Caco-2 (cell line): ENCODE measurements around the gene SMYD3. TPM values are rescaled to one million over a fixed set of nuclear protein-coding genes. Genes with fewer than 3 reads are reported as not detected.

Experiments used
- BruUV-seq: library from RNA; stranded (reverse); fragments of 400-500 nt; replicated peaks from 2 replicates; lab custom pipeline; 2021; lab: Mats Ljungman, UMichigan
- CTCF ChIA-PET: fragments of 300-600 bp; sonication (Branson Sonifier 250); formaldehyde crosslinking; loops from one replicate; lab custom pipeline; 2022; ENCODE audit warnings: antibody characterized with exemption; lab: Charles Lee
- POLR2A ChIA-PET: fragments of 300-600 bp; sonication (Branson Sonifier 250); formaldehyde crosslinking; loops from one replicate; lab custom pipeline; 2022; ENCODE audit warnings: antibody characterized with exemption; lab: Charles Lee
- DNase-seq, 2 experiments: peaks; one replicate each; pipeline versions ENCODE4 v3.0.0 to v3.0.0-alpha.2; 2020 to 2022
- H3K27me3 ChIP-seq: replicated peaks from 2 replicates; pipeline ENCODE4 v1.6.0; 2011; ENCODE audit warnings: low read length; ENCODE audit not compliant: control insufficient read depth, insufficient read depth
- H3K36me3 ChIP-seq: 2 replicates; pipeline ENCODE4 v1.5.1; 2011; ENCODE audit warnings: low read length; ENCODE audit not compliant: control insufficient read depth, insufficient read depth
- H3K4me1 ChIP-seq: fragments of 250-450 bp; sonication (Bioruptor Pico); 2 replicates; pipeline ENCODE4 v1.5.1; 2020; ENCODE audit warnings: mild to moderate bottlenecking
- H3K4me3 ChIP-seq: 2 replicates; pipeline ENCODE4 v1.5.1; 2011; ENCODE audit warnings: low read depth, mild to moderate bottlenecking, control low read depth, low read length
- H3K9me3 ChIP-seq: fragments of 250-450 bp; sonication (Bioruptor Pico); 2 replicates; pipeline ENCODE4 v1.5.1; 2020; ENCODE audit warnings: mild to moderate bottlenecking, moderate library complexity
- H3K27ac Mint-ChIP-seq: one replicate; pipeline ENCODE4 v1.8.0; 2022; ENCODE audit warnings: mixed read lengths; ENCODE audit not compliant: unreplicated experiment
- H3K27me3 Mint-ChIP-seq: one replicate; pipeline ENCODE4 v1.8.0; 2022; ENCODE audit warnings: mixed read lengths; ENCODE audit not compliant: insufficient read depth, unreplicated experiment
- H3K36me3 Mint-ChIP-seq: one replicate; pipeline ENCODE4 v1.8.0; 2022; ENCODE audit warnings: mild to moderate bottlenecking, mixed read lengths; ENCODE audit not compliant: insufficient read depth, unreplicated experiment
- H3K4me1 Mint-ChIP-seq: one replicate; pipeline ENCODE4 v1.8.0; 2022; ENCODE audit warnings: low read depth, mixed read lengths; ENCODE audit not compliant: unreplicated experiment
- H3K4me3 Mint-ChIP-seq: one replicate; pipeline ENCODE4 v1.8.0; 2022; ENCODE audit warnings: mild to moderate bottlenecking, moderate library complexity, mixed read lengths; ENCODE audit not compliant: unreplicated experiment
- H3K9me3 Mint-ChIP-seq: one replicate; pipeline ENCODE4 v1.8.0; 2022; ENCODE audit warnings: mixed read lengths; ENCODE audit not compliant: unreplicated experiment
- CTCF ChIP-seq, 2 experiments: fragments of 200-600 bp in 1 of 2; IDR thresholded peaks; 1 replicate in 1 of 2; 2 replicates in 1 of 2; pipeline versions ENCODE4 v1.5.1 to v1.8.0; 2011 to 2022; ENCODE audit warnings: antibody characterized with exemption in 1 of 2, control low read depth in 1 of 2, inconsistent platforms in 1 of 2, low read depth in 1 of 2, low read length in 1 of 2, mild to moderate bottlenecking in 1 of 2, moderate library complexity in 1 of 2; ENCODE audit not compliant: insufficient read depth in 1 of 2, severe bottlenecking in 1 of 2, unreplicated experiment in 1 of 2
- intact Hi-C: fragments of 100-400 bp; cut with micrococcal nuclease; formaldehyde crosslinking; loops from one replicate; pipeline ENCODE4 v1.10.0; 2022; ENCODE audit not compliant: unreplicated experiment
- total RNA-seq: library from RNA; stranded (reverse); gene quantifications from 2 replicates; pipeline ENCODE4 v1.2.3, GENCODE V29; 2022

The SMYD3 gene
- total RNA-seq, 1 experiment from 2014 or later = 33.0 TPM

- H3K4me1 Mint-ChIP-seq = no peaks in the 10 kb centered on the region
- ChIA-PET POLR2A (no interaction called here), CTCF (no interaction called here)
- no peaks in the 10 kb centered on the region for H3K36me3 Mint-ChIP-seq
- Histone ChIP-seq H3K4me3 (no peak overlapping the region), H3K4me1 (no peaks in the 10 kb centered on the region), H3K27me3 (no peaks in the 10 kb centered on the region), H3K9me3 (no peaks in the 10 kb centered on the region), H3K36me3 (no peaks in the 10 kb centered on the region)
- TF ChIP-seq CTCF (IDR thresholded peaks at IDR 0.05; ENCODE audit: insufficient read depth in 1 of 2, low read depth in 1 of 2, low read length in 1 of 2, severe bottlenecking in 1 of 2, unreplicated experiment in 1 of 2) = no peak
- H3K27me3 Mint-ChIP-seq = no peaks in the 10 kb centered on the region
- H3K27ac Mint-ChIP-seq = no peak overlapping the region
- H3K4me3 Mint-ChIP-seq = no peak overlapping the region
- intact Hi-C loops = loop anchor here (10.0 kb wide), 1 partner anchor 302 kb away; no protein-coding TSS in a partner anchor
- DNase-seq = no peak
- no TSS peak for BruUV-seq
- no peaks in the 10 kb centered on the region for H3K9me3 Mint-ChIP-seq
These were observed 804.7 kb downstream of the SMYD3 start for GRCh38 chr1:245702346-245702745.

- Mint-ChIP-seq H3K4me1 (no peaks in the 10 kb centered on the region), H3K27ac (peak overlapping the region; percentile 45), H3K9me3 (no peaks in the 10 kb centered on the region), H3K36me3 (no peaks in the 10 kb centered on the region), H3K4me3 (no peak overlapping the region), H3K27me3 (no peaks in the 10 kb centered on the region)
- BruUV-seq = no TSS peak
- ChIA-PET CTCF (no interaction called here), POLR2A (no interaction called here)
- Histone ChIP-seq H3K4me3 (no peak overlapping the region), H3K36me3 (no peaks in the 10 kb centered on the region), H3K9me3 (no peaks in the 10 kb centered on the region), H3K4me1 (no peaks in the 10 kb centered on the region), H3K27me3 (no peaks in the 10 kb centered on the region)
- no peak for TF ChIP-seq CTCF (IDR thresholded peaks at IDR 0.05; ENCODE audit: insufficient read depth in 1 of 2, low read depth in 1 of 2, low read length in 1 of 2, severe bottlenecking in 1 of 2, unreplicated experiment in 1 of 2)
- DNase-seq = no peak
- intact Hi-C loops = loop anchor here (10.0 kb wide), 1 partner anchor 303 kb away; no protein-coding TSS in a partner anchor
These were observed 805.4 kb downstream of the SMYD3 start for GRCh38 chr1:245701631-245702030.

GRCh38 chr1:245700631-245701030 is 806.4 kb downstream of the SMYD3 start:
- H3K27ac Mint-ChIP-seq = no peak overlapping the region
- ChIA-PET POLR2A (no interaction called here), CTCF (no interaction called here)
- Histone ChIP-seq H3K9me3 (no peaks in the 10 kb centered on the region), H3K4me1 (no peaks in the 10 kb centered on the region), H3K27me3 (no peaks in the 10 kb centered on the region), H3K36me3 (no peaks in the 10 kb centered on the region), H3K4me3 (no peak overlapping the region)
- intact Hi-C loops = loop anchor here (10.0 kb wide), 1 partner anchor 304 kb away; no protein-coding TSS in a partner anchor
- no peaks in the 10 kb centered on the region for H3K27me3 Mint-ChIP-seq
- no peaks in the 10 kb centered on the region for H3K36me3 Mint-ChIP-seq
- H3K4me1 Mint-ChIP-seq = no peaks in the 10 kb centered on the region
- no peak for TF ChIP-seq CTCF (IDR thresholded peaks at IDR 0.05; ENCODE audit: insufficient read depth in 1 of 2, low read depth in 1 of 2, low read length in 1 of 2, severe bottlenecking in 1 of 2, unreplicated experiment in 1 of 2)
- no peak overlapping the region for H3K4me3 Mint-ChIP-seq
- BruUV-seq = no TSS peak
- DNase-seq = no peak
- no peaks in the 10 kb centered on the region for H3K9me3 Mint-ChIP-seq

Other genes with a start within 250 kb of the SMYD3 start
- 23.4 and 23.9 TPM in 2 replicates for gene TFB2M, start 59.0 kb upstream of the SMYD3 start, total RNA-seq
- gene CNST, start 59.2 kb upstream of the SMYD3 start, total RNA-seq = 14.8 and 15.3 TPM in 2 replicates
- gene SCCPDH, start 217.1 kb upstream of the SMYD3 start, total RNA-seq = 26.1 and 28.7 TPM in 2 replicates